Right lung (tissue), 5 donors: ENCODE results near the gene PLXDC2. TPM values are rescaled to one million over a fixed set of nuclear protein-coding genes. Genes with fewer than 3 reads are reported as not detected.

Source experiments
- DNase-seq, 2 donors: peaks; one replicate each; pipeline ENCODE4 v3.0.0-alpha.2; 2013
- polyA plus RNA-seq, 5 donors: library from polyadenylated mRNA; unstranded; fragments of 120-200 nt; gene quantifications; one replicate each; pipeline versions ENCODE4 v1.2.1 to v1.2.3, GENCODE V29; 2013; ENCODE audit warnings: inconsistent platforms in 1 of 5, low replicate concordance in 1 of 5; ENCODE audit not compliant: insufficient read length in 5 of 5, insufficient read depth in 1 of 5

The PLXDC2 gene
- polyA plus RNA-seq, 5 donors, result 56.9 to 134 (median 120) TPM

DNA sequence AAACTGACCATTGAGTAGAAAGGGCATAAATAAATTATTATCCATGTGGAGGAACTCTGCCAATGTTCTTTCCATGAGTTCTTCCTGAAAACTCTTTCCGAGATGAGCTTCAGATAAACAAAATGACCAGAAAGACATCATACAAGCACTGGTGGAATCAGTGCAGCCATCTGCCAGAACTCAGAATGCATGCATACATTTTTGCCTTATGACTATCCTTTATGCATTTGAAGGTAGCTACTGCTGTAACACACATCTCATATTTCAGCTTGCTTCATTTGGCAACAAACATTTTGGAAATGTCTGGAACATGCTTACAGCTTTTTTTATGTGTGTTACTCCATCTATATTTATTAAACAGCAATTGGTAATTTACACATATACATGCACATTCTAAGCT is 448.9 kb downstream of the PLXDC2 start:
- DNase-seq, result no peak

DNA sequence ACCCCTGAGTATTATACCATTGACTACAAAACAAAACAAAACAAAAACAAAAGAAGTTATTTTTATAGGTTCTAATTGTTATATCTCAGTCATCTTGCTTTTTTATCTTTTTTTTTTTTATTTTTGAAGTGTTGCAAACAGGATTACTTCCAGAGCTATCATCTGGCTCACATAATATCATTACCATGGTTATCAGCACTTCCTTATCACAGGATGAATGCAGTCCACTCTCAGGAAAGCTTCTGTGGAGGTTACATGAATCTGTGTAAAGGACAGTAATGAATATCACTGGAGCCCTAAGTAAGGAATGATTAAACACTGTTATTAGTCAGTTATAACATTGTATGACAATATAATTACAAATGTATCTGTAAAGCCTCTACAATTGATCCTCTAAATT is 451.5 kb downstream of the PLXDC2 start:
- DNase-seq, result no peak

- DNase-seq, result no peak
Measured at GRCh38 chr10:20271490-20271889, 455.3 kb downstream of the PLXDC2 start.

DNA sequence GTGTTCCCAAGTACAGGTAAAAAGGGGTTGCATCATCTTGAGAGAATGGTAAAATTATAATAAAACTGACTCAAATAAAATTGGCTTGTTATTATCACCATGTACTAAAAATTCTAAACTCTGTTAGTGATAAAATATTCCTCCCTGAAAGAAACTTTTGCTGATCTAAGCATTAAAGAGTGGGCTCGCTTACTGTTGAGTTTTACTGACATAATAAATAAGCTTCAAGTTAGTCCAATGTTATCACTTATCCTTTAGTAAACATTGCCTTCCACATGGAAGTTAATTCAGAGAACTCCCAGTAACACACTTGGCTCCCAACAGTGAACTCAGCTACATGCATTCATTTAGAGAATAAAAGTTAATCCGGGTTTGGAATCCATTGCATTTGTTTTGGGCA is 456.4 kb downstream of the PLXDC2 start:
- no peak for DNase-seq

- no peak for DNase-seq
Measured at GRCh38 chr10:20274571-20274970, 458.3 kb downstream of the PLXDC2 start.

DNA sequence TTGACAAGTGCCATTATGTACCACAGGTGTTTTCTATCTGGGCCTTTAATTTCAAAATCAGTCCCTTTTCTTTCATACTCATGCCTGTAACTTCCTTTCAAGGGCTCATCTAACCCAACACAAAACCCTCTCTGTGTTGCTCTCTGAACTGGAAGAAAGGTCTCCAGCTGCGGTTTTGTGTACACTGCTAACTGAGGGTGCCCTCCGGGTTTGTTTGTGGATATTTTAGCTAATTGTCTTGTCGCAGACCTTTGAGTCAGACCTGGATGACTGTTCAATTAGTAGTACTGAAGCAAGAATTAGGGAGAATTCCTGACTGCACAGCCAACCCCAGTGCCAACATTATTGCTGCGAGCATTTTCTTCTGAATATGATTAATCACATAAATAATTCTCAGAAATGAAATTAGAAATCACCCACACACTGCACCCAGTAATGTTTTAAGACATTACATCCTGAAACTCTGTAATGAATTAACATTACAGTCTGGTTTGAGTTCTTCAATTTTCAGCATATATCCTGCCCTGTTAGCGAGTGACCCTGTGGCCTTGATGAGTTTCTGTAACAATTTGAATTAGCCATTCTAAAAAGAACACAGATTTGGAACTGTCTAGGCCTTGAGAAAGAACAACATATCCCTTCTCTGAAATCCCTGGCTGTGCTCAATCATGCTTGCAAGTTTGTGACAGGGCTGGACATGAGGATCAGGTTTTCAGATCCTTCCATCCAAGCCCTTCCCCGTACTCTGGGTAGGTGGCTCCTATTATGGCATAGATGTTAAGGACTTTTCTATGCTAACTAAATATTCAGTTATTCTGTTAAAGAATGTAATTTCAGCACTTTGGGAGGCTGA is 460.1 kb downstream of the PLXDC2 start:
- DNase-seq, result no peak

DNA sequence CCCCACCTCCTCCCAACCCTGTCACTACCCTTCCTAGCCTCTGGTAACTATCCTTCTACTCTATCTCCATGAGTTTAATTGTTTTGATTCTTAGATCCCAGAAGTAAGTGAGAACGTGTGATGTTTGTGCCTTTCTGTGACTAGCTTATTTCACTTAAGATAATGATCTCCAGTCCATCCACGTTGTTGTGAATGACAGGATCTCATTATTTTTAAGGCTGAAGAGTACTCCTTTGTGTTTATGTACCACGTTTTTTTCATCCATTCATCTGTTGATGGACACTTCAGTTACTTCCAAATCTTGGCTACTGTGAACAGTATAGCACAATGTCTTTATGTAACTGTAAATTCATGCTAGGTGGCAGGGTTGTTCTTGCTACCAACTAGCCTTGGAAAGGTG is 461.6 kb downstream of the PLXDC2 start:
- no peak for DNase-seq

DNA sequence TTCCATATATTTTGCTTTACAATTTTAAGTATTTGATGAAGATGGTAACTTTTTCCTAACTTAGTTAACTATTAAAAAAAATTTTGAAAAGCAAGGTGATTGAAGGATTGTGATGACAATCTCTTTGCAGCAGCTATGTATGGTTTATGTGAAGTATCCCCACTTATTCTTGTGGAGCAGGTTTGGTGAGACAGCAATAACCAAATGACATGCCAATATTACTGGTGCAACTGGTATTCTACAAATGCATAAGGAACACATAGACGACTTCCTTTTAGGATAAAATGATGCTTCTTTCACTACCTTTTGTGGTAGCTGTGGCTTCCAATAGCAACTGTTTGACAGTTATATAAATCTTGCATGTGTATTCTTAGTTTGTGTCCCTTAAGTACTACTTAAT is 465.3 kb downstream of the PLXDC2 start:
- DNase-seq, result no peak

DNA sequence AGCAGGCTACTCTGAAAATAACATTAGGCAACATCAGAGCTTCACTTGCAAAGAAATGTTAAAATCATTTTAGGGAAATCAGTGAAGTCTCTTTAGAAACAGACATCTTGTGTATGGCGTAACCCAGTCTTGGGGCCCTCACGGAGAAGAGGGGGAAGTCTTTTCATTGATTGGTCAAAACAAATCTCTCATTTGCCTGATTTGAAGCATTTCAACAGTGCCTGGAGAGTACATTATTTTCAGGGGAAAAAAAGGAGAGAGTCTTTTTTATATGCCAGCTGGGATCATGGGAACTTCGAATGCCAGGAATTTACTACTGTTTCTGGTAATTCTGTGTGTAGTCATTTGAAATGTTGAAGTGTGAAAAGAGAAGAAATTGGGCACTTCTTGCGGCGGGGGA is 471.4 kb downstream of the PLXDC2 start:
- DNase-seq, result no peak

GRCh38 chr10:20288060-20288459 is 471.8 kb downstream of the PLXDC2 start:
- DNase-seq, result no peak

DNA sequence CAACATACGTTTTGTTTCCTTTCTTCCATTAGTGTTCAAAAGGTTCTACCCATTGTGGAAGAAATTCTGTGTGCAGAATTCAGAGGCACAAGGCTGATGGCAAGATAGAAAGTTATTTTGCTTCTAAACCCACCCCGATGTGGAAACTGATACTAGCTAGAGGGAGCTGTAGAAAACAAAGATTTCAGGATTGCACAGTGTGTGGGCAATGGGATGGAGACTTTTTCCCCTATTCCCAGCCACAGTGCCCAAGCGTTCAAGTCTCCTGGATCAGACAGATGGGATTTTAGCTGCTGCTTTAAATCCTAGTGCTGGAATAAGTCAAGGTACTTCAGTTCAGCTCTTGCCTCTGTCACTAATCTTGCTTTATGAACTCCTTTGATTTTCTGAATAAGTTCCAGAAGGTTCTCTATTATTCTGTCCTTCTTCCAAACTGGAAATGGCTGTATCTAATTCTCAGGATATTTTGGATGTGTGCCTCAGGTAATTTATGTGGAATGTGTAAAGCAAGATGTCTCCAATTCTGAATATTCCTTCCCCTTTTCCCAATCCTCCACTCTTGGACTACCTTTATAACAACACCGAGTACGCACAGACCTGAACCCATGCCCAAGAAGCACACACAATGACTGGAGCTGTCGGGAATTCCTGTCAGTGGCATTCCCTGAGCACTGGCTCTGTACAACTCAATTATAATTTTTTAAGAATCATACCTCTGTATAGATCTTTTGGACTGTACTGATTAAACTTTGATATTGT is 473.0 kb downstream of the PLXDC2 start:
- DNase-seq, result no peak

GRCh38 chr10:20298417-20298816 is 482.2 kb downstream of the PLXDC2 start:
- DNase-seq, result no peak

GRCh38 chr10:20299034-20299736 is 483.0 kb downstream of the PLXDC2 start:
- DNase-seq, result no peak

GRCh38 chr10:20300735-20301134 is 484.5 kb downstream of the PLXDC2 start:
- no peak for DNase-seq

GRCh38 chr10:20302033-20302432 is 485.8 kb downstream of the PLXDC2 start:
- DNase-seq, result no peak

DNA sequence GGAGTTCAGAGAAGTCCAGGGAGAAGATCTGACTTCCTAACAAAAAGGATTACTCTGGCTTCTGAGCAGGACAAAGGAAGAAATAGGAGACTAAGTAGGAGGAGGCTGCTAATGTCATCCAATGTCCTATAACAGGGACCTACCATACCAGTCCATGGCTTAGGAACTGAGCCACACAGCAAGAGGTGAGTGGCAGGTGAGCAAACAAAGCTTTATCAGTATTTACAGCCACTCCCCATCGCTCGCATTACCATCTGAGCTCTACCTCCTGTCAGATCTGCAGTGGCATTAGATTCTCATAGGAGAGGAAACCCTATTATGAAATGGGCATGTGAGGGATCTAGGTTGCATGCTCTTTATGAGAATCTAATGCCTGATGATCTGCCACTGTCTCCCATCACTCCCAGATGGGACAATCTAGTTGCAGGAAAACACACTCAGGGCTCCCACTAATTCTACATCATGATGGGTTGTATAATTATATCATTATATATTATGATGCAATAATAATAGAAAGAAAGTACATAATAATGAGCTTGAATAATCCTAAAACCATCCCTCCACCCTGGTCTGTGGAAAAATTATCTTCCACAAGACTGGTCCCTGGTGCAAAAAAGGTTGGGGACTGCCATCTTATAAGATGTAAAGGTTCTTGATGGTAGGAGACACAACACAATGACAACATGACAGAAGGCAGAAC is 487.4 kb downstream of the PLXDC2 start:
- no peak for DNase-seq

DNA sequence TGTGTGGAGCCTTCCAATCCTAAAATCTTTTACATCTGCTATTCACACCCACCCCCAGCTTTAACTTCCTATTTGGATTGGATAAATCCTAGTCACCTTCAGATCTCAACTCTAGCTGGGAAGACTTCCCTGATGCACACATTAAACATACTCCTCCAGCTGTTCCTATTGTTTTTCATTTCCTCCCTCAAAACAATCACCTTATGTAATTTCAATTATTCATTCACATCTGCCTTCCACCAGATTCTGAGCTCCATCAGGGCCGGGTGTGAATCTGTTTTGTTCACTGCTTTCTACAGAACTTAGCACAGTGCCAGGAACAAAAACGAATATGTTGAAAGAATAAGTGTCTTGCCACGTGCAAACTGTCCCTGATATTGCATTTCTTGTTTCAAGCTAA is 497.4 kb downstream of the PLXDC2 start:
- DNase-seq, result peak; percentile 25 to 30

DNA sequence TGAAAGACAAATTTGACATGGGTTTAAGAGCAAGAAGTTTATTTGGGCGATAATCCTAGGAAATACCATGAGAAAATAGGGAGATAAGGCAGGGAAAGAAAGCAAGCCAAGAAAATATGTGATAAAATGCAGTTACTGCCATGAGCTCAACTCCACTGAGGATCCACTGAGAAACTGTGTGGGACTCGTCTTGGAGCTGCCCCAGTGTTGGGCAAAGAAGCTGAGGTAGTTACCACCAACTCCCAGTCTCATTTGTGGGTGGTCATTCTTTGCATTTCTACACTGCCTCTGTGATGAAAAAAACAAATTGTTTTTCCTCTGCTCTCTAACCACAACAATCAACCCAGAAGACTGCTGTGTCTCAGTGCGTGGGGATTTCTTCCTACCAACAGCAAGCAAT is 498.2 kb downstream of the PLXDC2 start:
- DNase-seq, result peak in 1 of 2 donors; percentile 8

GRCh38 chr10:20327954-20328353 is 511.7 kb downstream of the PLXDC2 start:
- DNase-seq, result no peak

DNA sequence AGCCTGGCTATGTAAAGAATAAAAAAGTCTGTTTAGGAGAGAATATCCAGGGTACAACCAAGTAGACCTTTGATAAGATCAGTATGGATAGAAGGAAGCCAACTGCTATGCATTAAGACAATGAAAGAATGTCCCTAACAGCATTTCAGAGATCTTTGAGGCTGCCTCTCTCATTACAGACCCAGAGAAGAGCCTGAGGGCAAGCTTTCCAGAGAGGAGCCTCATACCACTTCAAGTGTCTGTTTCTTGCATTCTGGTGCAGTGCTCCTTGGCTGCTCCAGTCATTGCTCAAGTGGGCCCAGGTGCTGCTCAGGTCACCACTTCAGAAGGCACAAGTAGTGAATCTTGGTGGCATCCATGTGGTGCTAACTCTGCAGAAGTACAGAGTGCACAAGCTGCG is 514.0 kb downstream of the PLXDC2 start:
- DNase-seq, result no peak

GRCh38 chr10:20334559-20334958 is 518.3 kb downstream of the PLXDC2 start:
- no peak for DNase-seq
